Measurements from ENCODE around the gene SLC35E1. TPM values are rescaled to one million over a fixed set of nuclear protein-coding genes. Genes with fewer than 3 reads are reported as not detected.
A peak's percentile ranks its signal among the peaks of the same experiment; 100 is the strongest.

Gene SLC35E1
- total RNA-seq, 2 donors from 2014 or later = 52.2 to 71.5 TPM

- no peak for DNase-seq (ENCODE audit: low spot score)
- Mint-ChIP-seq H3K4me3 (no peak overlapping the region), H3K27me3 (no peaks in the 10 kb centered on the region), H3K36me3 (no peaks in the 10 kb centered on the region), H3K27ac (no peak overlapping the region), H3K9me3 (no peaks in the 10 kb centered on the region), H3K4me1 (ENCODE audit: low read depth in 2 of 2) (no peaks in the 10 kb centered on the region)
- no peak for ATAC-seq
Observed at GRCh38 chr19:16525751-16526481, 46.3 kb downstream of the SLC35E1 start.

- Mint-ChIP-seq H3K4me3 (no peak overlapping the region), H3K27me3 (no peaks in the 10 kb centered on the region), H3K27ac (no peak overlapping the region), H3K9me3 (no peaks in the 10 kb centered on the region), H3K36me3 (no peaks in the 10 kb centered on the region), H3K4me1 (ENCODE audit: low read depth in 2 of 2) (no peaks in the 10 kb centered on the region)
- ATAC-seq (no peak), DNase-seq (ENCODE audit: low spot score) (no peak)
Observed at GRCh38 chr19:16524991-16525734, 47.1 kb downstream of the SLC35E1 start.

GRCh38 chr19:16522559-16523377, 49.4 kb downstream of the SLC35E1 start:
- no peaks in the 10 kb centered on the region for H3K9me3 Mint-ChIP-seq
- H3K27ac Mint-ChIP-seq = no peak overlapping the region
- no peaks in the 10 kb centered on the region for H3K36me3 Mint-ChIP-seq
- ATAC-seq (no peak), DNase-seq (ENCODE audit: low spot score) (no peak)
- no peaks in the 10 kb centered on the region for H3K4me1 Mint-ChIP-seq (ENCODE audit: low read depth in 2 of 2)
- H3K27me3 Mint-ChIP-seq = no peaks in the 10 kb centered on the region
- no peak overlapping the region for H3K4me3 Mint-ChIP-seq

DNA sequence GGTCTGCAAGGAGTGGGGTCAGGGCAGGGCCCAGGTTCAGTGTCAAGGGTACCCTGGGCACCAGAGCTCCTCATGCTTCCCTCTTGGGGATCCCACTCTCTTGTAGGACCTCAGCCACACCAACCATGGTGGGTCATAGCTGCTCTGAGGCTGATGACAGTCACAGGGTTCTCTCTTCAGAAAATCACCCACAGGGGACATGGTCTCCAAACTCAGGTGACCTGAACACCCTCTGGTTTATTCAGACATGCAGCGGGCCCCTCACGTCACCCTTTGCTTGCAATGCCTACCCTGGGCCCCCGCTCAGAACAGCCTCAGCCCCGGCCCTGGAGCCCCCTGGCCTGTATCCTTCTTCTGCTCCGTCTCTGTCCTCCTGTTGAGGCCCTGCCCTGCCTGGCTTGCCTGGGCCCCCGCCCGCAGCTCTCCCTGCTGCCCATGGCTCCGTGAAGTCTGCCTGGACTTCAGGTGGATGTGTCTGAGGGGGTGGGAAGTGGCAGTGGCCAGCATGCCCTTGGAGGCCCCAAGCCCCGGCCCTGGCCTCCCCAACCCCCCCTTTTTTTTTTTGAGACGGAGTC, 50.4 kb downstream of the SLC35E1 start:
- no peaks in the 10 kb centered on the region for H3K36me3 Mint-ChIP-seq
- no peaks in the 10 kb centered on the region for H3K9me3 Mint-ChIP-seq
- no peaks in the 10 kb centered on the region for H3K27me3 Mint-ChIP-seq
- no peak overlapping the region for H3K4me3 Mint-ChIP-seq
- ATAC-seq = no peak
- H3K4me1 Mint-ChIP-seq (ENCODE audit: low read depth in 2 of 2) = peaks cover 4 to 5% of the 10 kb centered on the region in 2 donors
- H3K27ac Mint-ChIP-seq = no peak overlapping the region
- no peak for DNase-seq (ENCODE audit: low spot score)

- DNase-seq (ENCODE audit: low spot score) = no peak
- H3K27ac Mint-ChIP-seq = no peak overlapping the region
- H3K4me3 Mint-ChIP-seq = no peak overlapping the region
- H3K4me1 Mint-ChIP-seq (ENCODE audit: low read depth in 2 of 2) = peaks cover 4 to 6% of the 10 kb centered on the region in 2 donors
- H3K9me3 Mint-ChIP-seq = no peaks in the 10 kb centered on the region
- H3K36me3 Mint-ChIP-seq = no peaks in the 10 kb centered on the region
- H3K27me3 Mint-ChIP-seq = no peaks in the 10 kb centered on the region
- no peak for ATAC-seq
Observed at GRCh38 chr19:16520986-16521624, 51.1 kb downstream of the SLC35E1 start.

DNA sequence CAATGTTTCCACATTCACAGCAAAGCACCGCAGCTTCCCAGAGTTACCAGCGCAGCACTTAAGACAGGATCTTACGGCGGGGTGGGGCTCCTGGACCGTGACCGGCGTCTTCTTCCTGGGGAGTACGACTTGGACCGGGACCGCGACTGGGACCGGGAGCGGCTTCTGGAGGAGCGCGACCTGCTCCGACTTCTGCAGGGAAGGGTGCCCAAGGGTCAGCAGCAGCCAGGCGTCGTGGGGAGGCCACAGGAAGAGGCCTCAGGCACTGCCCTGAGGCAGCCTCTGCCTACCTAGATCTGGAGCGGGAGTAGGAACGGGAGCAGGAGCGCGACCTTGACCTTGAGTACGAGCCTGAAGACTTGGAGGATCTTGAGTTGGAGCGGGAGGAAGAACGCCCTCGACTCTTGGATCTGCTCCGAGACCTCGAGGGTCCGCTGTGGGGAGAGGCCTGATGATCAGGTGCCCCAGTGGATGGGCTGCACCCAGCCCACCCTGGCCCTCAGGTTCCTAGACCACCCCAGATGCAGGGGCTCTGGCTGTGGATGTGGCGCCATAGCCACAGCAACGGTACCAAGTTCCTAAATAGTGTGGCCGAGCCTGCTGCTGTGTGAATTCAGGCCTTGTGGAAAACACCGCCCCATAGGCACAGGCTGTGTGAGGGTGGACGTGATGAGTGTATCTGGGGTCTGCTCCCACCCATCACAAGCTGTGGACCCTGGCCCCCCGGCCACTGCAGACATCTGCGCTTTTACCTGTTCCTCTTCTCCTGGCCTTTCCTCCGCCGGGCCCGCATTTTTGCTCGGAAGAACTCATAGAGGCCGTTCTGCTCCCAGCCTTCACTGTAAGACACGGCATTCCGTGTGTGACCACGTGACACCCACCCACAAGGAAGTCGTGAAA, 51.9 kb downstream of the SLC35E1 start:
- H3K9me3 Mint-ChIP-seq = no peaks in the 10 kb centered on the region
- no peak overlapping the region for H3K4me3 Mint-ChIP-seq
- DNase-seq (ENCODE audit: low spot score) (no peak), ATAC-seq (no peak)
- no peaks in the 10 kb centered on the region for H3K27me3 Mint-ChIP-seq
- H3K27ac Mint-ChIP-seq = no peak overlapping the region
- no peaks in the 10 kb centered on the region for H3K36me3 Mint-ChIP-seq
- peaks cover 4 to 6% of the 10 kb centered on the region in 2 donors for H3K4me1 Mint-ChIP-seq (ENCODE audit: low read depth in 2 of 2)

DNA sequence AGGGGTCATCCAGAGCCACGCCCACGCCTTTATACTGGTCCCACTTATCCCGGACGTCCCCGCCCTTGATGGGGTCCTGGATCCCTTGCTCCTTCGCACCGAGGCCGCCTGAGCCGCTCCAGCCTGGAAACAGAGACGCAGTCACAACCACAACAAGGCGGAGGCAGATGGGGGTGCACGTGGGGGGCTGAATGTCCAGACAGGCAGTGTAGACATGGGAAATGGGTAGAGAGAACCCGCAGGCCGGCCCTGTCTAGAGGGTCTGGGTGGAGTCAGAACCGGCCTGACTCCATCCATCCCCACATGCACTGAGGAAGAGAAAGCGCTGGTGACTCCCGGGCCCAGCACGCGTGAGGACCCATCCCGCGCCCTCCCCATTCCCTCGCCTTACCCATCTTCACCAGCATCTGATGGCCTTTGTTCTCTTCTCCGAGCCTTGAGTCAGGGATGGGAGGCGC, 53.0 kb downstream of the SLC35E1 start:
- ATAC-seq = no peak
- peaks cover 4 to 6% of the 10 kb centered on the region in 2 donors for H3K4me1 Mint-ChIP-seq (ENCODE audit: low read depth in 2 of 2)
- H3K36me3 Mint-ChIP-seq = no peaks in the 10 kb centered on the region
- no peak overlapping the region for H3K4me3 Mint-ChIP-seq
- H3K27me3 Mint-ChIP-seq = no peaks in the 10 kb centered on the region
- DNase-seq (ENCODE audit: low spot score) = no peak
- H3K9me3 Mint-ChIP-seq = no peaks in the 10 kb centered on the region
- H3K27ac Mint-ChIP-seq = no peak overlapping the region

- Mint-ChIP-seq H3K4me3 (no peak overlapping the region), H3K9me3 (no peaks in the 10 kb centered on the region), H3K4me1 (ENCODE audit: low read depth in 2 of 2) (peaks cover 4 to 6% of the 10 kb centered on the region in 2 donors), H3K36me3 (no peaks in the 10 kb centered on the region), H3K27ac (no peak overlapping the region), H3K27me3 (no peaks in the 10 kb centered on the region)
- ATAC-seq = no peak
- no peak for DNase-seq (ENCODE audit: low spot score)
Observed at GRCh38 chr19:16518483-16519229, 53.6 kb downstream of the SLC35E1 start.

DNA sequence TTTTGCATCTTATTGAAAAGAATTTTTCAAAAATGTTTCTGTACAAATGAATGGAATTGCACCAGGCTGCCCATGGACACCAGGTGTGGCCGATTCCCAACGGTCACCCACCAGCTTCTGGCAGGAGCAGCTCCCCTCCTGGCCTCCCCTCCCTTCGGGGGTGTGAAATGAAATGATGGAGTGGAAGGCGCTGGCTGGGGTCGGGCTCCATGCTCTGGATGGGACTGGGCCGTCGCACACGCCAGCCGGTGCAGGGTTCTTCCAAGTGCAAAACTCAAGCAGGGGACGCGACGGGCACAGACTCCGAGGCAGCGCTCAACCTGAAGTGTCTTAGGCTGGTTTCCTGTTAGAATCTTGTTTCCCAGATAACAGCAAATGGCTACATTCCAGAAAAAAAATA, 54.2 kb downstream of the SLC35E1 start:
- Mint-ChIP-seq H3K9me3 (no peaks in the 10 kb centered on the region), H3K4me3 (no peak overlapping the region), H3K27ac (no peak overlapping the region), H3K27me3 (no peaks in the 10 kb centered on the region), H3K4me1 (ENCODE audit: low read depth in 2 of 2) (peaks cover 4 to 6% of the 10 kb centered on the region in 2 donors), H3K36me3 (no peaks in the 10 kb centered on the region)
- DNase-seq (ENCODE audit: low spot score) = no peak
- ATAC-seq = no peak

DNA sequence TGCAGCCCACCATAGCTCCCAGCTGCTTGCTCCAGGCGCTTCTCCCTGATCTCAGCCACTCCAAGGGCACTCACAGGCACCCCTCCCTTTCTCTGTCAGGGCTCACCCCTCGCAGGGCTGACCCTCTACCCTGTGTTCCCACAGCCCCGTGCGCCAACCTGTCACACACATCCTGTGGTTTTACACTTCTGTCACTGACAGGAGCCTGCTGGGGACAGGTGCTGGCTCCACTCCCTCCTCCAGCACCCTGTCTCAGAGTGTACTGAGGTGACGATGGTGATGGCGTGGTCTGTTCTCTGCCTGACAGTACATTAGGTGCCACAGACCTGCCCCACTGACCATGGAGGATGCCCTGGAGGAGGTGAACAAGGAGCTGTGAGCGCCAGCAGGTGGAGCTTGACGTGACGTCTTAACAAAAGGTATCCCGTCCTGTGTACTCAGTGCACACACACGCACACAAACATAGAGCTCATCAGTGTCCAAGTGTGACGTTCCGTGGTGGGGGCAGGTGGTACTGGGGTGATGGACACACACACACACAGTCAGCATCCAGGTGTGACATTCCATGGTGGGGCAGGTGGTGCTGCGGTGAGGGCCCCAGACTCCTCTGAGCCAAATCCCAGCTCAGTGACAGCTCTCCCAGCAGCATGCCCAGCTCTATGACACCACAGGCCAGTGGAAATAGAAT, 55.1 kb downstream of the SLC35E1 start:
- ATAC-seq = peak; percentile 20 to 29
- Mint-ChIP-seq H3K27ac (no peak overlapping the region), H3K9me3 (no peaks in the 10 kb centered on the region)

GRCh38 chr19:16516381-16516780, 55.8 kb downstream of the SLC35E1 start:
- no peak overlapping the region for H3K4me3 Mint-ChIP-seq
- no peaks in the 10 kb centered on the region for H3K27me3 Mint-ChIP-seq
- H3K36me3 Mint-ChIP-seq = no peaks in the 10 kb centered on the region
- H3K4me1 Mint-ChIP-seq (ENCODE audit: low read depth in 2 of 2) = peaks cover 4 to 6% of the 10 kb centered on the region in 2 donors
- no peaks in the 10 kb centered on the region for H3K9me3 Mint-ChIP-seq
- ATAC-seq (no peak), DNase-seq (ENCODE audit: low spot score) (no peak)
- no peak overlapping the region for H3K27ac Mint-ChIP-seq

More for the DNA sequence above, 55.1 kb downstream of the SLC35E1 start:
- no peak for DNase-seq (ENCODE audit: low spot score)
- Mint-ChIP-seq H3K27me3 (no peaks in the 10 kb centered on the region), H3K4me1 (ENCODE audit: low read depth in 2 of 2) (peaks cover 4 to 6% of the 10 kb centered on the region in 2 donors), H3K4me3 (no peak overlapping the region), H3K36me3 (no peaks in the 10 kb centered on the region)

Measured in natural killer cell treated with Interleukin-12 subunit alpha and Interleukin-12 subunit beta and Interleukin-15 and Interleukin-18, amount 100 ng/mL, for 72 hours (primary cell).